Hepatocyte (in vitro differentiated cells): ENCODE data around the gene FGD2. TPM values are rescaled to one million over a fixed set of nuclear protein-coding genes. Genes with fewer than 3 reads are reported as not detected.

Experiments
- DNase-seq: peaks from one replicate; pipeline ENCODE4 v3.0.0-alpha.2; 2016; ENCODE audit warnings: low spot score
- H2AFZ ChIP-seq: fragments of 200-600 bp; sonication (generic); 2 replicates; pipeline ENCODE4 v1.6.0; 2016; ENCODE audit warnings: antibody characterized with exemption, mild to moderate bottlenecking
- H3K27ac ChIP-seq: fragments of 200-600 bp; sonication (generic); 2 replicates; pipeline ENCODE4 v1.5.1; 2016; ENCODE audit warnings: mild to moderate bottlenecking
- H3K27me3 ChIP-seq: fragments of 200-600 bp; sonication (generic); 2 replicates; pipeline ENCODE4 v1.6.1; 2016
- H3K36me3 ChIP-seq: fragments of 200-600 bp; sonication (generic); replicated peaks from 2 replicates; pipeline ENCODE4 v1.5.1; 2016; ENCODE audit warnings: low read depth; ENCODE audit not compliant: insufficient read depth
- H3K4me1 ChIP-seq: fragments of 200-600 bp; sonication (generic); 2 replicates; pipeline ENCODE4 v1.5.1; 2016; ENCODE audit warnings: mild to moderate bottlenecking, moderate library complexity; ENCODE audit not compliant: insufficient read depth
- H3K4me2 ChIP-seq: fragments of 200-600 bp; sonication (generic); 2 replicates; pipeline ENCODE4 v1.6.0; 2016
- H3K4me3 ChIP-seq: fragments of 200-600 bp; sonication (generic); 2 replicates; pipeline ENCODE4 v1.5.1; 2016; ENCODE audit warnings: mild to moderate bottlenecking
- H3K79me2 ChIP-seq: fragments of 200-600 bp; sonication (generic); 2 replicates; pipeline ENCODE4 v1.6.0; 2017; ENCODE audit warnings: mild to moderate bottlenecking
- H3K9me2 ChIP-seq: fragments of 200-600 bp; sonication (generic); replicated peaks from 2 replicates; pipeline ENCODE4 v1.6.0; 2017; ENCODE audit warnings: mild to moderate bottlenecking; ENCODE audit not compliant: insufficient read depth
- H3K9me3 ChIP-seq: fragments of 200-600 bp; sonication (generic); 2 replicates; pipeline ENCODE4 v1.5.1; 2016; ENCODE audit warnings: low read depth, mild to moderate bottlenecking
- H4K20me1 ChIP-seq: fragments of 200-600 bp; sonication (generic); 2 replicates; pipeline ENCODE4 v1.6.0; 2016; ENCODE audit warnings: mild to moderate bottlenecking; ENCODE audit not compliant: insufficient read depth, poor library complexity, severe bottlenecking
- EZH2 ChIP-seq: fragments of 200-600 bp; sonication (generic); IDR thresholded peaks from 2 replicates; pipeline ENCODE4 v1.6.1; 2016; ENCODE audit warnings: antibody characterized with exemption, mild to moderate bottlenecking, borderline replicate concordance
- EZH2phosphoT487 ChIP-seq: fragments of 200-600 bp; sonication (generic); IDR thresholded peaks from one replicate; pipeline ENCODE4 v1.6.1; 2018; ENCODE audit warnings: antibody characterized with exemption, mild to moderate bottlenecking, low read depth, moderate library complexity; ENCODE audit not compliant: unreplicated experiment, severe bottlenecking
- WGBS: methylation state at CpG from one replicate; pipeline ENCODE4 v1.1.6; 2016; ENCODE audit warnings: low lambda C conversion rate; ENCODE audit errors: missing lambda C conversion rate; 5-methylcytosine and 5-hydroxymethylcytosine counted together
- polyA plus RNA-seq: library from polyadenylated mRNA; unstranded; fragments of >200 nt; fragmentation: Nextera tagmentation; extraction: Ambion mirVana; gene quantifications from 2 replicates; pipeline ENCODE4 v1.2.1, GENCODE V29; 2016
- total RNA-seq: library from RNA; depleted of rRNA; stranded (reverse); fragments of >200 nt; gene quantifications from 2 replicates; pipeline ENCODE4 v1.2.3, GENCODE V29; 2014
- TF ChIP-seq, protein P1 (sequence below): fragments of 200-600 bp; sonication (generic); IDR thresholded peaks from 2 replicates; pipeline ENCODE4 v1.5.1; 2016; ENCODE audit warnings: antibody characterized with exemption, mild to moderate bottlenecking; ENCODE audit not compliant: poor library complexity

The FGD2 gene
- total and polyA plus RNA-seq, 2 experiments from 2014 or later: 4.6 to 5.2 TPM

DNA sequence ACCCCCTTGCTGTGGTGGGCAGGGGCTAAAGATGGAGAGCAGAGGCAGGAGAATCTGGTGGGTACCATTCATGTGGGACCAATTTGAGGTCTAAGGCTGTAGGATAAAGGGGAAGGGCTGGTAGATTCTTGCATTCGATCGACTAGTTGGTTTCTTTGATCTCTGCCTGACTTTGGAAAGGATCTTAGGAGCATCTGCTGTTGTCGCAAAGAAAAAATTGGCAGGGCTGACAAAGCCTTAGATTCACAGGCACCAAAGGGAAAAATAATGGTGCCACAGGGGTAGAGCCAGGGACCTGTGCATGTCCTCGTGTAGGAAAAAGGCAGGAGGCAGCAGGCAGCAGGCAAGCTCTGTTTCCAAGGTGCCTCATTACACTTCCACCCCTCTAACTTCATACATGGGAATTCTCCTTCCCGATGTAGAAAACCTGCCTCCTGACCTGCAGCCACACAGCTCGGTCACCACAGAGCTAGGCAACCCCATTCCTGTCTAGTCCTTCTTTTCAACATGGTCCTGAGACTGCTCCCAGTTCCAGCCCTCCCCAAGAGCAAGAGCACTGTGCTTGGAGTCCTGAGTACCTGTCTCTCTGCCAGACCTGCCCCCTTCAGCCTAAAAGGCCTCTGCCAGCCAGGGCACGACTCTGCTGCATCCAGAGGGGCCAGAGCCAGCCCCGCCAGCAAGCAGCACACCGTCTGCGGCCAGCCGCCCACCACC, 71.9 kb downstream of the FGD2 start:
- H3K9me2 ChIP-seq: no peaks in the 10 kb centered on the region
- no peaks in the 10 kb centered on the region for H4K20me1 ChIP-seq
- H3K27me3 ChIP-seq: no peaks in the 10 kb centered on the region
- no peak overlapping the region for H2AFZ ChIP-seq
- no peaks in the 10 kb centered on the region for H3K79me2 ChIP-seq
- no peak for TF ChIP-seq EZH2
- no peak for TF ChIP-seq EZH2phosphoT487
- TF ChIP-seq, protein P1, sequence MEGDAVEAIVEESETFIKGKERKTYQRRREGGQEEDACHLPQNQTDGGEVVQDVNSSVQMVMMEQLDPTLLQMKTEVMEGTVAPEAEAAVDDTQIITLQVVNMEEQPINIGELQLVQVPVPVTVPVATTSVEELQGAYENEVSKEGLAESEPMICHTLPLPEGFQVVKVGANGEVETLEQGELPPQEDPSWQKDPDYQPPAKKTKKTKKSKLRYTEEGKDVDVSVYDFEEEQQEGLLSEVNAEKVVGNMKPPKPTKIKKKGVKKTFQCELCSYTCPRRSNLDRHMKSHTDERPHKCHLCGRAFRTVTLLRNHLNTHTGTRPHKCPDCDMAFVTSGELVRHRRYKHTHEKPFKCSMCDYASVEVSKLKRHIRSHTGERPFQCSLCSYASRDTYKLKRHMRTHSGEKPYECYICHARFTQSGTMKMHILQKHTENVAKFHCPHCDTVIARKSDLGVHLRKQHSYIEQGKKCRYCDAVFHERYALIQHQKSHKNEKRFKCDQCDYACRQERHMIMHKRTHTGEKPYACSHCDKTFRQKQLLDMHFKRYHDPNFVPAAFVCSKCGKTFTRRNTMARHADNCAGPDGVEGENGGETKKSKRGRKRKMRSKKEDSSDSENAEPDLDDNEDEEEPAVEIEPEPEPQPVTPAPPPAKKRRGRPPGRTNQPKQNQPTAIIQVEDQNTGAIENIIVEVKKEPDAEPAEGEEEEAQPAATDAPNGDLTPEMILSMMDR: no peak
- H3K27ac ChIP-seq: peak overlapping the region; percentile 59
- H3K4me1 ChIP-seq: peaks cover 8% of the 10 kb centered on the region
- WGBS: 65% methylated on average over 11 of the region's 11 CpGs
- no peaks in the 10 kb centered on the region for H3K36me3 ChIP-seq
- no peaks in the 10 kb centered on the region for H3K9me3 ChIP-seq
- no peak for DNase-seq
- H3K4me3 ChIP-seq: no peak overlapping the region
- H3K4me2 ChIP-seq: peak overlapping the region; percentile 67

DNA sequence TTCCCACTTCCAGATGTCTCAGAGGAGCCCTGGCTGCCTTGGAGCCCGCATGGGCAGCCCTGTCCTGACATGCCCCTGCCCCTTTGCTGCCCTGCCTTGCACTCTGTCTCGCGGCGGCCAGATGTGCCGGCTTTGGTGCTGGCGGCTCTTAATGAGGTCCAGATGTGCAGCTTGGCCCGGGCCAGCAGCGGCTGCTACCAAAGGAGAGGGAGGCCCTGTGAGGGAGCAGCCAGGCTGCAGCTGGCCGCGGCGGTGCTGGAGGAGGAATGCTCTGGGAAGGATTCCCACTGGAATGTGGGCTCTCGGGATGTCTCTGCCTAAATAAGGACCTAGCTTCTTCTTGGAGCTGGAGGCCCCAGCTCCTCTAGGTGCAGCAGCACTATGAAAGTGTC, 72.4 kb downstream of the FGD2 start:
- Histone ChIP-seq H3K27me3 (no peaks in the 10 kb centered on the region), H3K27ac (peak overlapping the region; percentile 63), H3K79me2 (no peaks in the 10 kb centered on the region), H3K4me2 (peak overlapping the region; percentile 67), H3K9me3 (no peaks in the 10 kb centered on the region), H2AFZ (no peak overlapping the region), H3K4me3 (no peak overlapping the region), H3K9me2 (no peaks in the 10 kb centered on the region), H3K4me1 (peaks cover 14% of the 10 kb centered on the region), H3K36me3 (no peaks in the 10 kb centered on the region), H4K20me1 (no peaks in the 10 kb centered on the region)
- TF ChIP-seq EZH2phosphoT487: no peak
- TF ChIP-seq, protein P1: no peak
- TF ChIP-seq EZH2: no peak
- WGBS: 26% methylated on average over 11 of the region's 12 CpGs
- peak; percentile 83 for DNase-seq

Other genes starting within 250 kb of the FGD2 start
- gene CPNE5, start 166.2 kb upstream of the FGD2 start, total RNA-seq: 0.30 and 1.4 TPM in 2 replicates
- 0.55 and 1.2 TPM in 2 replicates for gene CPNE5, start 166.2 kb upstream of the FGD2 start, polyA plus RNA-seq
- 52.3 and 53.0 TPM in 2 replicates for gene PPIL1, start 130.9 kb upstream of the FGD2 start, total RNA-seq
- gene PPIL1, start 130.9 kb upstream of the FGD2 start, polyA plus RNA-seq: 42.6 and 51.7 TPM in 2 replicates
- 39.6 and 44.8 TPM in 2 replicates for gene C6orf89, start 119.7 kb upstream of the FGD2 start, total RNA-seq
- gene C6orf89, start 119.7 kb upstream of the FGD2 start, polyA plus RNA-seq: 39.2 and 45.2 TPM in 2 replicates
- gene PI16, start 50.9 kb upstream of the FGD2 start, total RNA-seq: not detected in 2 replicates
- gene PI16, start 50.9 kb upstream of the FGD2 start, polyA plus RNA-seq: 0.28 TPM in 1 of 2 replicates, not detected in the other
- 184 and 203 TPM in 2 replicates for gene MTCH1, start 19.5 kb upstream of the FGD2 start, total RNA-seq
- 359 and 395 TPM in 2 replicates for gene MTCH1, start 19.5 kb upstream of the FGD2 start, polyA plus RNA-seq
- gene PIM1, start 164.5 kb downstream of the FGD2 start, total RNA-seq: 71.3 and 81.0 TPM in 2 replicates
- 96.6 and 99.1 TPM in 2 replicates for gene PIM1, start 164.5 kb downstream of the FGD2 start, polyA plus RNA-seq